Activated T-cell treated with anti-CD3 and anti-CD28 coated beads, Interleukin-2, amount 50 U/mL, for 72 hours (primary cell): ENCODE measurements around the gene LYRM2. TPM values are rescaled to one million over a fixed set of nuclear protein-coding genes. Genes with fewer than 3 reads are reported as not detected.
A peak's percentile ranks its signal among the peaks of the same experiment; 100 is the strongest.
"Not testable (repeated sequence)": the region's sequence is repeated elsewhere in the genome, so short reads cannot be mapped to it uniquely, and the experiment has no call there.

Experiments
- ATAC-seq, 2 donors: fragments of 150-1000 bp; cut with Tn5 transposase; replicated peaks in 1 of 2; 2 replicates each; pipeline ENCODE4 v1.10.0; 2021; ENCODE audit warnings: moderate library complexity in 2 of 2, mild to moderate bottlenecking in 1 of 2
- DNase-seq, 2 donors: peaks; one replicate each; pipeline ENCODE4 v3.0.0; 2021 to 2022; ENCODE audit warnings: mixed read lengths in 1 of 2
- H3K27ac Mint-ChIP-seq: one replicate; pipeline ENCODE4 v1.8.0; 2022; ENCODE audit warnings: mild to moderate bottlenecking, moderate library complexity, mixed read lengths
- H3K27me3 Mint-ChIP-seq: one replicate; pipeline ENCODE4 v1.8.0; 2022; ENCODE audit warnings: low read depth, mixed read lengths
- H3K36me3 Mint-ChIP-seq, 2 donors: one replicate each; pipeline ENCODE4 v1.8.0; 2022; ENCODE audit warnings: mixed read lengths in 2 of 2, mild to moderate bottlenecking in 1 of 2; ENCODE audit not compliant: insufficient read depth in 2 of 2
- H3K4me1 Mint-ChIP-seq: one replicate; pipeline ENCODE4 v1.8.0; 2022; ENCODE audit warnings: low read depth, mixed read lengths
- H3K4me3 Mint-ChIP-seq, 2 donors: one replicate each; pipeline ENCODE4 v1.8.0; 2022; ENCODE audit warnings: mild to moderate bottlenecking in 2 of 2, mixed read lengths in 2 of 2, moderate library complexity in 2 of 2
- H3K9me3 Mint-ChIP-seq, 2 donors: one replicate each; pipeline ENCODE4 v1.8.0; 2022; ENCODE audit warnings: mixed read lengths in 2 of 2
- total RNA-seq, 2 donors: library from RNA; stranded (reverse); gene quantifications; one replicate each; pipeline ENCODE4 v1.2.3, GENCODE V29; 2022

Gene LYRM2
- total RNA-seq, 2 donors from 2014 or later = 17.9 to 18.4 TPM

DNA sequence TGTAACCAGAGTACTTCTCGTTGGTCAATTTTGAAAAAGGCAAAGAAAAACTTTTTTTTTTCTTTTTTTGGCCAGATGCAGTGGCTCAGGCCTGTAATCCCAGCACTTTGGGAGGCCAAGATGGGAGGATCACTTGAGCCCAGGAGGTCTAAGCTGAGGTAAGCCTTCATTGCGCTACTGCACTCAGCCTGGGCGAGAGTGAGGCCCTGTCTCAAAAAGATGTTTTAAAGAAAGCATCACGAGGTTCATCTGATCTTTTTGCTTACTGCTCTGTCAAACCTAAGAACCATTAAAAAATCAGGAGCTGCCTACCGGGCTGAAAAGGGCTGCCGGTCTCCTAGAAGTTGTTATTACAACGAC, 607 bp downstream of the LYRM2 start:
- ATAC-seq (no peak), DNase-seq (no peak)
- no peaks in the 10 kb centered on the region for H3K27me3 Mint-ChIP-seq
- peak overlapping the region; percentile 99 for H3K27ac Mint-ChIP-seq
- H3K9me3 Mint-ChIP-seq = no peaks in the 10 kb centered on the region
- peaks cover 27% of the 10 kb centered on the region for H3K4me1 Mint-ChIP-seq
- H3K4me3 Mint-ChIP-seq = peak overlapping the region; percentile 81 to 97
- peaks cover 9 to 14% of the 10 kb centered on the region in 2 donors for H3K36me3 Mint-ChIP-seq

DNA sequence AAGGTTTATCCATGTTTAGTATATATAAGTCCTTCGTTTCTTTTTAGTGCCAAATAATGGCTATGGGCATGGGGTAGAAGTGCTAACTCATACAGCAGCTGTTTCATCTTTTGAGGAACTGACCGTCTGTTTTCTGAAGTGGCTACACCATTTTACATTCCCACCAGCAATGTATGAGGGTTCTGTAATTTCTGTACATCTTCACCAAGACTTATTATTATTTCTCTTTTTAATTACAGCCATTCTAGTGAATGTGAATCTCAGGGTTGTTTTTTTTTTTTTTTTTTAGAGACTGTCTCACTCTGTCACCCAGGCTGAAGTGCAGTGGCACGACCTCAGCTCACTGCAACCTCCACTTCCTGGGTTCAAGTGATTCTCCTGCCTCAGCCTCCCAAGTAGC, 2.1 kb downstream of the LYRM2 start:
- not testable (repeated sequence) for DNase-seq, ATAC-seq, H3K4me3 Mint-ChIP-seq, H3K9me3 Mint-ChIP-seq, H3K27me3 Mint-ChIP-seq
- H3K36me3 Mint-ChIP-seq = peaks cover 7 to 14% of the 10 kb centered on the region in 2 donors
- H3K27ac Mint-ChIP-seq = peak overlapping the region; percentile 70
- peaks cover 27% of the 10 kb centered on the region for H3K4me1 Mint-ChIP-seq

DNA sequence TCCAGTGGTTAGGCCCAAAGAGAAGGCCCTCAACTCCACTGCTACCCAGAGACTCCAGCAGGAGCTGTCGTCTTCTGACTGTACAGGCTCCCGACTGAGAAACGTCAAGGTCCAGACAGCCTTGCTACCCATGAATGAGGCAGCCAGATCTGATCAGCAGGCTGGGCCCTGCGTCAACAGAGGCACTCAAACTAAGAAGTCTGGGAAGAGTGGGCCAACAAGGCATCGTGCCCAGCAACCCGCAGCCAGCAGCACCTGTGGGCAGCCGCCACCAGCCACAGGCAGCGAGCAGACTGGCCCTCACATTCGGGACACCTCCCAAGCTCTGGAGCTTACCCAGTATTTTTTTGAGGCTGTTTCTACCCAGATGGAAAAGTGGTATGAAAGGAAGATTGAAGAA, 8.1 kb downstream of the LYRM2 start:
- Mint-ChIP-seq H3K27me3 (no peaks in the 10 kb centered on the region), H3K4me1 (no peaks in the 10 kb centered on the region), H3K4me3 (no peak overlapping the region), H3K9me3 (no peaks in the 10 kb centered on the region), H3K27ac (no peak overlapping the region), H3K36me3 (peaks cover 0 to 4% of the 10 kb centered on the region in 2 donors)
- ATAC-seq (no peak), DNase-seq (no peak)

DNA sequence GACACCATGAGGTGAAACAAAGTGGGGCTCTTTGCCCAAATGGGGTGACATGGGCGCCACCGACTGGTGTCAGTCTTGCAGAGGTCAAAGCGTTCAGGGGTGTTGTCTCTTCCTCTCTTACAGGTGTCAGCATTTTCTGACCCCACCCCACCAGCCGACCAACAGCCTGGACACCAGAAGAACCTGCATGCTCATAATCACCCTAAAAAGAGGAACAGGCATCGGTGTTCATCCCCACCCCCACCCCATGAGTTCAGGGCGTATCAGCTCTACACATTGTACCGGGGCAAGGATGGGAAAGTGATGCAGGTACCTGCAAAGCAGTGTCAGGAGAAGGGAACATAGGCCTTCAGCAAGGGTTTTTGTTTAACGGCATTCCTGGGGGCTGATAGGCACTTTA, 14.8 kb downstream of the LYRM2 start:
- no peaks in the 10 kb centered on the region for H3K27me3 Mint-ChIP-seq
- ATAC-seq = no peak
- no peak for DNase-seq
- no peaks in the 10 kb centered on the region for H3K9me3 Mint-ChIP-seq
- H3K4me1 Mint-ChIP-seq = no peaks in the 10 kb centered on the region
- H3K4me3 Mint-ChIP-seq = no peak overlapping the region
- H3K36me3 Mint-ChIP-seq = peaks cover 0 to 1% of the 10 kb centered on the region in 2 donors
- no peak overlapping the region for H3K27ac Mint-ChIP-seq

DNA sequence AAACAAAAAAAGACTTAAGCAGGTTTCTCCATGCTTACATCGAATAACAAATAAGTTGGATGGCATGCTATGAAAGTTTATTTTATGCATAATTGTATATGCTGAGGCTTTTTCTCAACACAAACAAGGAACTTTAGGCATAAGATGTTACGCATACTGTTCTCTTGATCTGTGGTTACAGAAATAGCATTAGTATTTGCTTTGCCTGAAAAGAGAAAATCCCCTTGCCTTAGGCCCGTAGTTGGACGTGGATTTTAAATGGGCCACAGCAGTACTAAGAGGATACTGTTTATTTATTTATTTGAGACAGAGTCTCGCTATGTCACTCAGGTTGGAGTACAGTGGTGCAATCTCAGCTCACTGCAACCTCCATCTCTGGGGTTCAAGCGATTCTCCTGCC, 19.0 kb downstream of the LYRM2 start:
- Mint-ChIP-seq H3K9me3 (no peaks in the 10 kb centered on the region), H3K4me3 (no peak overlapping the region), H3K27ac (no peak overlapping the region), H3K4me1 (no peaks in the 10 kb centered on the region), H3K27me3 (no peaks in the 10 kb centered on the region), H3K36me3 (no peaks in the 10 kb centered on the region)
- DNase-seq (no peak), ATAC-seq (no peak)

DNA sequence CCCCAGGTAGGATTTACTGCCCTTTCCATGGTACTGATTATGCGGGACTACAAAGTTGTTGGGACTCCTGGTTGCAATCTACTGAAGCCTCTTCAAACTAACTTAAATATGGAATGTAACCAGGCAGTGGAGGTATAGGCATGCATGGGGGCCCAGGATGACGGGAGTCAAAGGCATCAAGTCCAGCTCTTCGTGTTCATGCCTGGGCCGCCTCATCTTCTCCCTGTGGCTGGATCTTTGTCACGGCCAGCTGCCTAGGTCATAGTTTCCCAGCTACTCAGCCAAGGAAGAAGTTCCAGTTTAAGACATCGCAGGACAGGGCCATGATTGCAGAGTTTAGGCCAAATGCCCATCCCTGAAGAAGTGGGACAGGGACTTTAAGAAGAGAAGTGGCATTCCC, 20.5 kb downstream of the LYRM2 start:
- H3K9me3 Mint-ChIP-seq = no peaks in the 10 kb centered on the region
- H3K27ac Mint-ChIP-seq = no peak overlapping the region
- ATAC-seq (no peak), DNase-seq (no peak)
- no peaks in the 10 kb centered on the region for H3K27me3 Mint-ChIP-seq
- H3K36me3 Mint-ChIP-seq = no peaks in the 10 kb centered on the region
- no peaks in the 10 kb centered on the region for H3K4me1 Mint-ChIP-seq
- H3K4me3 Mint-ChIP-seq = no peak overlapping the region

DNA sequence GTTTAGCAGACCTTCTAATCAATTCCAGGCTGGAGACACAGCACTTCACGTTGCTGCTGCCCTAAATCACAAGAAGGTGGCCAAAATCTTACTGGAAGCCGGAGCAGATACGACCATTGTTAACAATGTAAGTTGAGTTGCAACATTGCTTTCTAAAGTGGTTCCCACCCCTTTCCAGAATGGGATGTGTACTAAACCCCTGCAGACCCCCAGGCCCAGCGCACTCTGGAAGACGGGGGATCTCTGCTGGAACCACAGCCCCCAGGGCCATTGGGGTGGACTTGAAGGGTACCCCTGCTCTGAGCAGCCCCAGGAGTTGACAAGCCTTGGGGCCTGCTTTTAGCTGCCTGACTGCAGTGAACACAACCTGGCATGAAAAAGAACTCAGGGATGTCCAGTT, 22.0 kb downstream of the LYRM2 start:
- no peaks in the 10 kb centered on the region for H3K4me1 Mint-ChIP-seq
- no peaks in the 10 kb centered on the region for H3K27me3 Mint-ChIP-seq
- no peak for DNase-seq
- H3K27ac Mint-ChIP-seq = no peak overlapping the region
- ATAC-seq = no peak
- H3K9me3 Mint-ChIP-seq = no peaks in the 10 kb centered on the region
- H3K36me3 Mint-ChIP-seq = no peaks in the 10 kb centered on the region
- no peak overlapping the region for H3K4me3 Mint-ChIP-seq

DNA sequence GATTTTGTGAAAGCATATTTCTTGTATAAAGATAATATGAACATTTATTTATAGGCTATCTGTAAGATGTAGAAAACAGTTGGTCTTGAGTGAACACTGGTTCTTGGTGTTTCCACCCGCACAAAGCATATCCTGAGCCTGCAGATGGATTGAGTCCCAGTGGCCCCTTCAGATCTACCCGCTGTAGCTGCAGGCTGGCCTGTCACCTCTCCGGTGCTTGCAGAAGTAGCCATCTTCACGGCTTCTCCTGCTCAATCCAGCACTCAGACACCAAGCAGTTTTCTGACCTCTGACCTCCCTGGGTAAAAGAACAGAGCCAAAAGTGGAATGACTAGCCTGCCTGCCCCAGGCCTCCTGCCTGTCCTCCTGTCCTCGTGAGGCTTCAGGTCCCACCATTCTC, 22.7 kb downstream of the LYRM2 start:
- ATAC-seq (no peak), DNase-seq (no peak)
- H3K4me1 Mint-ChIP-seq = no peaks in the 10 kb centered on the region
- no peaks in the 10 kb centered on the region for H3K27me3 Mint-ChIP-seq
- H3K9me3 Mint-ChIP-seq = no peaks in the 10 kb centered on the region
- no peaks in the 10 kb centered on the region for H3K36me3 Mint-ChIP-seq
- H3K4me3 Mint-ChIP-seq = no peak overlapping the region
- no peak overlapping the region for H3K27ac Mint-ChIP-seq

DNA sequence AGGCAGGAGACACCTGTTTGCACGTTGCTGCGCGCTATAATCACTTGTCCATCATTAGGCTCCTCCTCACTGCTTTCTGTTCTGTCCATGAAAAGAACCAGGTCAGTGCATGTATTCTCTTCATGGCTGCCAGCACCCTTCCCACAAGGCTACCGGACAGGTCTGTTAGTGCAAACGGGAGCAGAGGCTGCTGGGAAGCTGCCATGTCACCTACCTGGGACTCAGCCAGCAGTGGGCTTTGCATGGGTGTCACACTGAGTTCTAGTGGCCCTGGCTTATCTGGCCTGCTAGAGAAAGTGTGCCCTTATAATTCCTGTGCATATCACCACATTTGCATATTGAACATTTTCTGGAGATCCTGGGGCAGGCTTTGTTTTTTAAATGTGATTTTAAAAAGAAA, 24.8 kb downstream of the LYRM2 start:
- no peaks in the 10 kb centered on the region for H3K4me1 Mint-ChIP-seq
- no peak for ATAC-seq

DNA sequence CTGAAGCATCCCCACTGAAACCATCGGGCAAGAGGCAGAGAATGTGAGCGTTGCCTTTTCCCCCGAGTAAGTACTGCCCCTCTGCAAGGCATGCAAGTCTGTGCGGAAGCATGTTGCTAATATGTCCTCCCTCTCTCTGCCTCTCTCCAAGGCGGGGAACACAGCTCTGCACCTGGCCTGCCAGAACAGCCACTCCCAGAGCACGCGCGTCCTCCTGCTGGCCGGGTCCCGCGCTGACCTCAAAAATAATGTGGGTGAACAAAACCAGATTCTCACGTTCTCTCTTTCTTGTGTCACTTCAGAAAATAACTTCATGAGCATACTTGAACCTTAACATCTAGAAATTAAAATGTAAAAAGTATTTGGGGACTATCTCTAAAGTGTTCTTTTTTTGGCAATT, 26.4 kb downstream of the LYRM2 start:
- DNase-seq = no peak
- Mint-ChIP-seq H3K27me3 (no peaks in the 10 kb centered on the region), H3K4me1 (no peaks in the 10 kb centered on the region), H3K9me3 (no peaks in the 10 kb centered on the region), H3K27ac (no peak overlapping the region), H3K4me3 (no peak overlapping the region), H3K36me3 (no peaks in the 10 kb centered on the region)
- no peak for ATAC-seq

More for the DNA sequence above, 24.8 kb downstream of the LYRM2 start:
- Mint-ChIP-seq H3K36me3 (no peaks in the 10 kb centered on the region), H3K4me3 (no peak overlapping the region), H3K27ac (no peak overlapping the region), H3K27me3 (no peaks in the 10 kb centered on the region), H3K9me3 (no peaks in the 10 kb centered on the region)
- DNase-seq = no peak

DNA sequence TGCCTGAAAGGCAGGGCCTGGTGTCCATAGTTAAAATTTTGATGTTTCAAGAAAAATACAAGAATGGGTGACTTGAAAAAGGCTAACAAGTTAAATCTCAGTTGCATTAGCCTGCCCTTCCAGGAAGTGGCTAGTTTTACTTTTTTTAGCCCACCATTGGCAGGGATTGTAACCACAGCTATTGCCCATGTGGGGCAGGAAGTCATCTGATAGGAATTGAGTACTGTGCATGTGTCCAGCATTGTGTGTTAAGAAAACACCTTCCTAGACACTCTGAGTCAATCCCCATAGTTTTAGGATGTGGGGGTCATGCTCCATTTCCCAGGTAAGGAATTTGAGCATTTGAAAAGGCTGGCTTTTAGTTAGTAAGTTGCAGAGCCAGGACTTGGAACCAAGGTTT, 26.9 kb downstream of the LYRM2 start:
- Mint-ChIP-seq H3K4me1 (no peaks in the 10 kb centered on the region), H3K27ac (no peak overlapping the region), H3K9me3 (no peaks in the 10 kb centered on the region), H3K4me3 (no peak overlapping the region), H3K36me3 (no peaks in the 10 kb centered on the region), H3K27me3 (no peaks in the 10 kb centered on the region)
- ATAC-seq (no peak), DNase-seq (no peak)

DNA sequence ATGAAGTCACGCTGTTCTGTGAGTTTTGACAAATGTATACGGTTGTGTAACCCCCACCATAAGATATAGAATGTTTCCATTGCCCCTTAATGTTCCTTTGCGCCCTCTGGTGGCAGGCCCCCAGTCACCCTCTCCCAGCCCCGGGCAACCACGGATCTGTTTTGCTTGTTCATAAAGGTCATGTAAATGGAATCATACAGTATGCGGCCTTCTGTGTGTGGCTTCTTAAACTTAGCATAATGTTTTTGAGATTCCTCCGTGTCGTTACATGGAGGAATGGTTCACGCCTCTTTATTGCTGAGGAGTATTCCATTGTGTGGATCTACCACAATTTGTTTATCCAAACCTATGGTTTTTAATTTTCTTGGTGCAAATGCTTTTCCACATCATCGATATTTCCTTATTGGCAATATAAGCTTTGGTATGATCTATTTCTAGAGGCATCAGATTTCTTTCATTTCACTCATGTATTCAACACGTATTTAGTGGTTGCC, 28.4 kb downstream of the LYRM2 start:
- ATAC-seq (peak; percentile 80 to 88), DNase-seq (peak; percentile 81 to 84)
- H3K27me3 Mint-ChIP-seq = no peaks in the 10 kb centered on the region
- no peaks in the 10 kb centered on the region for H3K4me1 Mint-ChIP-seq
- no peaks in the 10 kb centered on the region for H3K36me3 Mint-ChIP-seq
- H3K4me3 Mint-ChIP-seq = no peak overlapping the region
- no peak overlapping the region for H3K27ac Mint-ChIP-seq
- no peaks in the 10 kb centered on the region for H3K9me3 Mint-ChIP-seq

DNA sequence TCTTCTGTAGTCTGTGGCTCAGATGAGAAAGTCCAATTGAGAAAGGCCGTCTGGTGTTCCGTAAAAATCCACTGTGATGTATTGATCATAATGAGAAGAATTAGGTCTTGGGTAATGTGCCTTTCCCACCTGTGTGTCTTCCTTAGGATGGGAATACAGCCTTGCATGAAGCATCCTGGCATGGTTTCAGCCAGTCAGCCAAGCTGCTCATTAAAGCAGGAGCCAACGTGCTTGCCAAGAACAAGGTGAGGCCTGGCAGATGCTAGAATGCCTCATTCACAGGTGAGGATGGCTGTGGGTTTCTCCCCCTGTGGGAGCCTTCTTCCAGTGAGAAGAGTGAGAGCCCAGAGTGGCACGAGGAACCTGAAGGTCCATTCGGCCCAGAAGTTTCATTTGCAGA, 32.7 kb downstream of the LYRM2 start:
- no peaks in the 10 kb centered on the region for H3K4me1 Mint-ChIP-seq
- no peaks in the 10 kb centered on the region for H3K9me3 Mint-ChIP-seq
- ATAC-seq (no peak), DNase-seq (no peak)
- no peak overlapping the region for H3K27ac Mint-ChIP-seq
- H3K4me3 Mint-ChIP-seq = no peak overlapping the region
- H3K27me3 Mint-ChIP-seq = no peaks in the 10 kb centered on the region
- H3K36me3 Mint-ChIP-seq = no peaks in the 10 kb centered on the region

DNA sequence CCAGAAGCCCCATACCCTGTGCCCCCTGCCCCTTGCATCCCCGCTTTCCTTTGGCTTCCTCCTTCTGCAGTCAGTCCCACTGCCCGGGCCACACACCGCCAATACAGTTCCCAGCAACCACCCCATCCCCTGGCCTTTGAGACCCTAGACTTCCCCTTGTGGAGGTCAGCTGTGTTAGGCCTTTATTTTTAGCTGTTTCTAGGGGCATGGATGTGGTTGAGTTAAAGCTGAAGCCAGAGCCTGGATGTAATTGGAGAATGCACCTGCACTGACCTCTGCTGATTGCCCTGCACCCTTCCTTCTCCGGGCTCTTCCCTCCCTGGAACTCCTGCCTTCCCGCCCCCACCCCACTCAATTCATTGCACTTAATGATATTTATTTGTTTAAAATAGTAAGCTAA, 33.9 kb downstream of the LYRM2 start:
- DNase-seq (no peak), ATAC-seq (no peak)
- no peak overlapping the region for H3K4me3 Mint-ChIP-seq
- no peaks in the 10 kb centered on the region for H3K27me3 Mint-ChIP-seq
- no peaks in the 10 kb centered on the region for H3K9me3 Mint-ChIP-seq
- H3K36me3 Mint-ChIP-seq = no peaks in the 10 kb centered on the region
- H3K4me1 Mint-ChIP-seq = no peaks in the 10 kb centered on the region
- no peak overlapping the region for H3K27ac Mint-ChIP-seq
